Measurements from ENCODE around the gene CCDC57.

- TF ChIP-seq EZH2 (IDR thresholded peaks at IDR 0.05; ENCODE audit: low read depth): no peak
- no peak for TF ChIP-seq CTCF (conservative IDR thresholded peaks at IDR 0.05)
Observed at GRCh38 chr17:82127704-82128103, 84.9 kb downstream of the CCDC57 start.

Data from PC-9 (cell line).